Ovary (tissue), 9 donors: ENCODE measurements around the gene PTGER2. TPM values are rescaled to one million over a fixed set of nuclear protein-coding genes. Genes with fewer than 3 reads are reported as not detected.

Experiments used
- DNase-seq, 5 donors: peaks; one replicate each; pipeline ENCODE4 v3.0.0-alpha.2; 2019 to 2020
- H3K27ac ChIP-seq, 2 donors: fragments of 200-600 bp; one replicate each; pipeline versions ENCODE4 v1.5.1 to v1.8.0; 2019 to 2022
- H3K27me3 ChIP-seq: fragments of 200-600 bp; one replicate; pipeline ENCODE4 v1.8.0; 2022
- H3K36me3 ChIP-seq: fragments of 200-600 bp; sonication (generic); one replicate; pipeline ENCODE4 v1.5.1; 2019
- H3K4me1 ChIP-seq: one replicate; pipeline ENCODE4 v1.8.1; 2013; ENCODE audit warnings: mild to moderate bottlenecking, moderate library complexity; ENCODE audit not compliant: insufficient read depth
- H3K4me3 ChIP-seq: fragments of 200-600 bp; sonication (generic); one replicate; pipeline ENCODE4 v1.5.1; 2017
- H3K9me3 ChIP-seq, 2 donors: fragments of 200-600 bp in 1 of 2; sonication (generic) in 1 of 2; one replicate each; pipeline versions ENCODE4 v1.5.1 to v1.8.1; 2013 to 2019; ENCODE audit warnings: mild to moderate bottlenecking in 1 of 2, moderate library complexity in 1 of 2
- EP300 ChIP-seq: sonication (generic); formaldehyde crosslinking; IDR thresholded peaks from one replicate; pipeline ENCODE4 v1.6.1; 2017; ENCODE audit warnings: antibody characterized with exemption
- POLR2A ChIP-seq: fragments of 450-650 bp; IDR thresholded peaks from one replicate; pipeline ENCODE4 v1.6.1; 2017; ENCODE audit warnings: antibody characterized with exemption, mild to moderate bottlenecking, moderate library complexity
- WGBS, 3 donors: extraction: QIAGEN DNeasy Blood & Tissue Kit in 1 of 3; methylation state at CpG; one replicate each; pipeline versions ENCODE4 v1.1.5 to v1.1.7; 2013 to 2017; 5-methylcytosine and 5-hydroxymethylcytosine counted together
- intact Hi-C, 4 donors: fragments of 100-400 bp; cut with DNase I; formaldehyde crosslinking; loops; one replicate each; pipeline versions ENCODE4 v1.11.0 to v1.15.1; 2022 to 2023
- polyA plus RNA-seq, 2 donors: library from polyadenylated mRNA; stranded (reverse); fragments of 200-250 nt in 1 of 2; fragments of 350-450 nt in 1 of 2; fragmentation: Illumina TruSeq in 1 of 2; extraction: RNeasy Lipid Tissue Mini Kit (QIAGEN cat#74804) in 1 of 2; gene quantifications; one replicate each; pipeline ENCODE4 v1.2.3, GENCODE V29; 2013 to 2014
- total RNA-seq, 7 donors: library from RNA; depleted of rRNA in 2 of 7; stranded (reverse); fragments of >200 nt in 2 of 7; fragmentation: NEBNext Ultra II Directional in 3 of 7; extraction: Animal tissue kit (Norgen Biotek cat#: 25700) in 3 of 7; gene quantifications; one replicate each; pipeline versions ENCODE4 v1.1.0 to v1.2.4, GENCODE V29; 2016 to 2023
- TF ChIP-seq, protein P1 (sequence below), 3 donors: fragments of 450-650 bp in 2 of 3; fragments of 200-600 bp in 1 of 3; IDR thresholded peaks; one replicate each; pipeline versions ENCODE4 v1.5.1 to v1.8.0; 2016 to 2022; ENCODE audit warnings: antibody characterized with exemption in 3 of 3, mild to moderate bottlenecking in 1 of 3
- donor health status: DM: no; HTN: no; CAD: no; lungs with moderate emphysema.
- donor health status: DM: no; HTN: no; CAD: no.
- donor health status: Bipolar disorder and iron deficiency.
- donor health status: DM: yes; HTN: yes; CAD: no.
- donor health status: DM: no; HTN: no; CAD: no.
- donor health status: DM: yes; HTN: yes; CAD: no.

The PTGER2 gene
- total and polyA plus RNA-seq, 9 donors, result 0.86 to 15.6 (median 6.4) TPM

DNA sequence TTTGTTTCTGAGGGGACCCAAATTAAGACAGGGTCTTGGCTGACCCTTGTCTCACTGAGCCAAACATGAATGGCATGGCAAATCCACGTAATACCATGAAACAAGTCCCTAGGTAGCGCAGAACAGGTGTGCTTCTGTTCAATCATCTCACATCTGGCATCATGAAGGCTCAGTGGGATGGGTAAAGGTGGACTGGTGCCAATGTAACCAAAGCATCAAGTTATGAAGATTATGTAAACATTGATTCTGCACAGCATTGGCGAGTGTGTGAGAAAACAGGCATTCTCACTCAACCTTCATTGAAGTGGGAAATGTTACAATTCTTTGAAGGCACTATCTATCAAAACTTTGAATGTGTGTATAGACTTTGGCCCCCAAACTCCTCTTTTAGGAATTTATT is 41.9 kb downstream of the PTGER2 start:
- intact Hi-C loops, result no loop called here

DNA sequence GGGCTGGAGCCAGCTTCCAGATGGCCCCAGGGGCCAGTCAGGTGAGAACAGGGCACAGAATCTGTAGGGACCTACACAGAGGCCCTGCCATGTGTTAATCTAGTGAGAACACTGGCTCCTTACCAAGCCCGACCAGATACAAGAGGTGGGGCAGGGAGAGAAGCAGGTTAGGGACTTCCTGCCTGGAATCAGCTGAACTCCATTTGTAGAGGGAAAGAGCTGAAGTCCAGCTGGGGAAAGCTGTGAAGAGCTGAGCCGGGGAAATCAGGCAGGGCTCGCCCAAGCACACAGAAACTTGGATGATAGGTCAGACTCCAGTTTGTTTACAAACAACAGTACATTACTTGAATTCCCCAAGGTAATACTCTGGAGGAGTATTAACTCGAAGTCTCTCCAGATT is 46.7 kb downstream of the PTGER2 start:
- H3K36me3 ChIP-seq, result no peaks in the 10 kb centered on the region
- H3K4me3 ChIP-seq, result no peak overlapping the region
- intact Hi-C loops, result no loop called here
- no peaks in the 10 kb centered on the region for H3K9me3 ChIP-seq
- WGBS, 3 donors, result 3 to 13% (median 5%) methylated on average over 4 of the region's 4 CpGs
- no peaks in the 10 kb centered on the region for H3K27me3 ChIP-seq
- peak overlapping the region in 1 of 2 donors; percentile 52 for H3K27ac ChIP-seq
- peaks cover 8% of the 10 kb centered on the region for H3K4me1 ChIP-seq
- DNase-seq, result peak in 4 of 5 donors; percentile 18 to 57 (median 32)
- TF ChIP-seq, protein P1, sequence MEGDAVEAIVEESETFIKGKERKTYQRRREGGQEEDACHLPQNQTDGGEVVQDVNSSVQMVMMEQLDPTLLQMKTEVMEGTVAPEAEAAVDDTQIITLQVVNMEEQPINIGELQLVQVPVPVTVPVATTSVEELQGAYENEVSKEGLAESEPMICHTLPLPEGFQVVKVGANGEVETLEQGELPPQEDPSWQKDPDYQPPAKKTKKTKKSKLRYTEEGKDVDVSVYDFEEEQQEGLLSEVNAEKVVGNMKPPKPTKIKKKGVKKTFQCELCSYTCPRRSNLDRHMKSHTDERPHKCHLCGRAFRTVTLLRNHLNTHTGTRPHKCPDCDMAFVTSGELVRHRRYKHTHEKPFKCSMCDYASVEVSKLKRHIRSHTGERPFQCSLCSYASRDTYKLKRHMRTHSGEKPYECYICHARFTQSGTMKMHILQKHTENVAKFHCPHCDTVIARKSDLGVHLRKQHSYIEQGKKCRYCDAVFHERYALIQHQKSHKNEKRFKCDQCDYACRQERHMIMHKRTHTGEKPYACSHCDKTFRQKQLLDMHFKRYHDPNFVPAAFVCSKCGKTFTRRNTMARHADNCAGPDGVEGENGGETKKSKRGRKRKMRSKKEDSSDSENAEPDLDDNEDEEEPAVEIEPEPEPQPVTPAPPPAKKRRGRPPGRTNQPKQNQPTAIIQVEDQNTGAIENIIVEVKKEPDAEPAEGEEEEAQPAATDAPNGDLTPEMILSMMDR (IDR thresholded peaks at IDR 0.05), result no peak
- no peak for TF ChIP-seq POLR2A
- TF ChIP-seq EP300, result no peak

More for the DNA sequence above, 41.9 kb downstream of the PTGER2 start:
- DNase-seq, result no peak
- H3K27ac ChIP-seq, result no peak overlapping the region
- TF ChIP-seq POLR2A (no peak), EP300 (no peak)
- TF ChIP-seq, protein P1 (IDR thresholded peaks at IDR 0.05), result no peak
- peaks cover 14% of the 10 kb centered on the region for H3K4me1 ChIP-seq
- WGBS, 3 donors, result 83 to 93% (median 84%) methylated on average over 3 of the region's 3 CpGs
- H3K27me3 ChIP-seq, result no peaks in the 10 kb centered on the region
- no peaks in the 10 kb centered on the region for H3K9me3 ChIP-seq
- no peak overlapping the region for H3K4me3 ChIP-seq
- no peaks in the 10 kb centered on the region for H3K36me3 ChIP-seq

DNA sequence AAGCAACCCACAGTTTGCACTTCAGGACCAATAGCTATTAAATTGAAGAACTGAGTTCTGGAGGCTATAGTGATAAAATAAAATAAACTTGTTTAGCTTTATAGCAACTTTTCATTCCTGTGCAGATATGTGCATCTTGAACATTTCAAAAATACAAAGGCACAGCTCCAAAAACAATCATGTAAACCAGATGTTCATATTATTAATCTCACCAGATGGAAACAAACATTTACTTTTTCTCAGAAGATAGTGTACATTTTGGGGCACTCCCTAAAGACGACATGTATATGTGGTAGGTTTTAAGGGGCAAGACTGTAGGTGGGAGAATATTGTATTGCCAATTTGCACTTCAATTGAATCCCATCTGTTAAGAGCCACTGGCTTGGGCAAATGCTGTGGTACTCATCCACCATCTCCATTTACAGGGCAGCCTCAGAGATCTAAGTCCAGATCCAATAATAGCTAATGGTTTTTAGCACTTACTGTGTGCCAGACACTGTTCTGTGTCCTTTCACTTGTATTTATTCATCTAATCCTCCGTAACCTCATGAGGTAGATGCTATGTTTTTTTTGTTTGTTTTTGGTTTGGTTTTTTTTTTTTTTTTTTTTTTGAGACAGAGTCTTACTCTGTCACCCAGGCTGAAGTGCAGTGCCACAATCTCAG is 49.1 kb downstream of the PTGER2 start:
- no peaks in the 10 kb centered on the region for H3K9me3 ChIP-seq
- no peak for DNase-seq
- intact Hi-C loops, result no loop called here
- 35 to 53% (median 39%) methylated on average over 2 of the region's 2 CpGs for WGBS, 3 donors
- H3K4me1 ChIP-seq, result peaks cover 8% of the 10 kb centered on the region
- H3K27me3 ChIP-seq, result no peaks in the 10 kb centered on the region
- TF ChIP-seq, protein P1 (IDR thresholded peaks at IDR 0.05), result no peak
- TF ChIP-seq POLR2A, result no peak
- no peak for TF ChIP-seq EP300
- H3K4me3 ChIP-seq, result no peak overlapping the region
- no peak overlapping the region for H3K27ac ChIP-seq
- no peaks in the 10 kb centered on the region for H3K36me3 ChIP-seq

DNA sequence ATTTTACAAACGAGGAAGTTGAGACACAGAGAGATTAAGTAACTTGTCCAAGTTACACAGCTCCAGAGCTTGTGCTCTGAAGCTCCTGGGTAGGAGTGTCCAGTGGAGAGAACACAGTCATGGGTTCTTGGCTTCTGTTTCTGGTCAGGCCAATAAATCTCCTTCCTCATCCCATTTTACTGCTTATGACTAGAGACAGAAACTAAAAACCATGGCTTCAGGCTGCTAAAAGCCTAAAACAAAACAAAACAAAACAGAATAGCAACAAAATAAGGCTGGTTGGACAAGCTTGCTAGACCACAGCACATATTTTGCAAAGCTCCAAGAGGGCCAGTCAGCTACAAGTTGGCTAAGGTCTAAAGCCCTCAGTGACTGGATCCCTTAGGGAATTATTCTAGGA is 49.8 kb downstream of the PTGER2 start:
- H3K36me3 ChIP-seq, result no peaks in the 10 kb centered on the region
- WGBS, 3 donors, result 22 to 35% (median 25%) methylated on average over 1 of the region's 1 CpG
- DNase-seq, result no peak
- no peak overlapping the region for H3K4me3 ChIP-seq
- no peaks in the 10 kb centered on the region for H3K27me3 ChIP-seq
- intact Hi-C loops, result no loop called here
- H3K27ac ChIP-seq, result no peak overlapping the region
- H3K4me1 ChIP-seq, result peaks cover 8% of the 10 kb centered on the region
- no peaks in the 10 kb centered on the region for H3K9me3 ChIP-seq
- TF ChIP-seq EP300 (no peak), POLR2A (no peak)
- TF ChIP-seq, protein P1 (IDR thresholded peaks at IDR 0.05), result no peak
